Esophagus squamous epithelium (tissue), 5 donors: ENCODE data around the gene CLECL1. TPM values are rescaled to one million over a fixed set of nuclear protein-coding genes. Genes with fewer than 3 reads are reported as not detected.

Source experiments
- DNase-seq: peaks from one replicate; lab custom pipeline; 2025; lab: John Stamatoyannopoulos, UW
- H3K27ac ChIP-seq, 4 donors: fragments of 200-600 bp; sonication (generic); one replicate each; pipeline ENCODE4 v1.5.1; 2016 to 2019; ENCODE audit warnings: mild to moderate bottlenecking in 1 of 4
- H3K27me3 ChIP-seq, 4 donors: fragments of 200-600 bp; sonication (generic); 1 replicate in 3 of 4; 2 replicates in 1 of 4; pipeline versions ENCODE4 v1.5.1 to v1.6.0; 2017 to 2021; ENCODE audit warnings: antibody characterized with exemption in 1 of 4
- H3K36me3 ChIP-seq, 3 donors: fragments of 200-600 bp; sonication (generic); one replicate each; pipeline ENCODE4 v1.5.1; 2016 to 2019
- H3K4me1 ChIP-seq, 3 donors: fragments of 200-600 bp; sonication (generic); one replicate each; pipeline ENCODE4 v1.5.1; 2017 to 2019
- H3K4me3 ChIP-seq, 4 donors: fragments of 200-600 bp; sonication (generic); 1 replicate in 3 of 4; 2 replicates in 1 of 4; pipeline ENCODE4 v1.5.1; 2016 to 2019; ENCODE audit warnings: mild to moderate bottlenecking in 2 of 4, moderate library complexity in 1 of 4
- H3K9me3 ChIP-seq, 3 donors: fragments of 200-600 bp; sonication (generic); one replicate each; pipeline ENCODE4 v1.5.1; 2016 to 2019
- CTCF ChIP-seq, 6 experiments: fragments of 450-650 bp in 4 of 6; fragments of 200-600 bp in 2 of 6; sonication (generic) in 2 of 6; IDR thresholded peaks; one replicate each; pipeline ENCODE4 v1.5.1; 2016 to 2019; ENCODE audit warnings: antibody characterized with exemption in 6 of 6, mild to moderate bottlenecking in 4 of 6, moderate library complexity in 4 of 6
- POLR2A ChIP-seq, 4 donors: fragments of 450-650 bp; IDR thresholded peaks; one replicate each; pipeline ENCODE4 v1.6.1; 2017; ENCODE audit warnings: antibody characterized with exemption in 4 of 4, mild to moderate bottlenecking in 4 of 4, moderate library complexity in 3 of 4
- WGBS, 2 donors: methylation state at CpG; one replicate each; pipeline ENCODE4 v1.1.5; 2018; 5-methylcytosine and 5-hydroxymethylcytosine counted together
- intact Hi-C: fragments of 100-400 bp; cut with DNase I; formaldehyde crosslinking; loops from one replicate; pipeline ENCODE4 v1.15.0; 2022
- total RNA-seq, 4 donors: library from RNA; depleted of rRNA; stranded (reverse); fragments of >200 nt; gene quantifications; one replicate each; pipeline ENCODE4 v1.1.0, GENCODE V29; 2016
- donor health status: DM: yes; HTN: yes; CAD: no.

CLECL1 gene
- total RNA-seq = 1 to 10 TPM in 1 of 4 donors, not detected in 3; 1.1 TPM

GRCh38 chr12:9732921-9733461, at the start of gene CLECL1:
TSS of gene CLECL1 (minus strand) at chr12:9733097.
- no peaks in the 10 kb centered on the region for H3K36me3 ChIP-seq
- TF ChIP-seq POLR2A (IDR thresholded peaks at IDR 0.05) = no peak
- no peak for TF ChIP-seq CTCF (IDR thresholded peaks at IDR 0.05)
- H3K27ac ChIP-seq = peak within 1 kb of the TSS in 1 of 4 donors; percentile 17
- no peaks in the 10 kb centered on the region for H3K27me3 ChIP-seq
- peaks cover 0 to 10% (median 0%) of the 10 kb centered on the region in 3 donors for H3K4me1 ChIP-seq
- DNase-seq = no peak
- intact Hi-C loops = no loop called here
- 67 to 78% methylated on average over 8 of the region's 8 CpGs for WGBS, 2 donors
- no peak within 1 kb of the TSS for H3K4me3 ChIP-seq
- no peaks in the 10 kb centered on the region for H3K9me3 ChIP-seq

GRCh38 chr12:9781360-9781759, 48.5 kb upstream of the CLECL1 start:
- no peaks in the 10 kb centered on the region for H3K9me3 ChIP-seq
- TF ChIP-seq CTCF (IDR thresholded peaks at IDR 0.05) (no peak), POLR2A (IDR thresholded peaks at IDR 0.05) (no peak)
- H3K4me1 ChIP-seq = peaks cover 0 to 9% (median 0%) of the 10 kb centered on the region in 3 donors
- H3K27me3 ChIP-seq = no peaks in the 10 kb centered on the region
- intact Hi-C loops = no loop called here
- WGBS, 2 donors = 75 to 79% methylated on average over 2 of the region's 2 CpGs
- no peak overlapping the region for H3K4me3 ChIP-seq
- DNase-seq = no peak
- no peaks in the 10 kb centered on the region for H3K36me3 ChIP-seq
- H3K27ac ChIP-seq = no peak overlapping the region

- Histone ChIP-seq H3K9me3 (no peaks in the 10 kb centered on the region), H3K36me3 (no peaks in the 10 kb centered on the region), H3K4me3 (no peak overlapping the region), H3K4me1 (peaks cover 0 to 30% (median 15%) of the 10 kb centered on the region in 3 donors), H3K27me3 (no peaks in the 10 kb centered on the region), H3K27ac (no peak overlapping the region)
- no peak for TF ChIP-seq POLR2A (IDR thresholded peaks at IDR 0.05)
- TF ChIP-seq CTCF (IDR thresholded peaks at IDR 0.05) = no peak
- no peak for DNase-seq
- WGBS, 2 donors = 66 to 73% methylated on average over 4 of the region's 4 CpGs
- intact Hi-C loops = no loop called here
Measured at GRCh38 chr12:9779209-9779608, 46.3 kb upstream of the CLECL1 start.

- Histone ChIP-seq H3K36me3 (no peaks in the 10 kb centered on the region), H3K4me3 (no peak overlapping the region), H3K4me1 (peaks cover 0 to 35% (median 16%) of the 10 kb centered on the region in 3 donors), H3K27me3 (no peaks in the 10 kb centered on the region), H3K9me3 (no peaks in the 10 kb centered on the region), H3K27ac (no peak overlapping the region)
- no peak for DNase-seq
- TF ChIP-seq CTCF (IDR thresholded peaks at IDR 0.05) (no peak), POLR2A (IDR thresholded peaks at IDR 0.05) (no peak)
- WGBS, 2 donors = 68 to 73% methylated on average over 3 of the region's 3 CpGs
- intact Hi-C loops = no loop called here
Measured at GRCh38 chr12:9776781-9777180, 43.9 kb upstream of the CLECL1 start.

- H3K9me3 ChIP-seq = no peaks in the 10 kb centered on the region
- H3K4me1 ChIP-seq = peaks cover 0 to 35% (median 16%) of the 10 kb centered on the region in 3 donors
- intact Hi-C loops = no loop called here
- H3K4me3 ChIP-seq = no peak overlapping the region
- H3K36me3 ChIP-seq = no peaks in the 10 kb centered on the region
- H3K27me3 ChIP-seq = no peaks in the 10 kb centered on the region
- TF ChIP-seq POLR2A (IDR thresholded peaks at IDR 0.05) = no peak
- no peak for TF ChIP-seq CTCF (IDR thresholded peaks at IDR 0.05)
- no peak overlapping the region for H3K27ac ChIP-seq
- 64 to 73% methylated on average over 2 of the region's 2 CpGs for WGBS, 2 donors
- DNase-seq = no peak
Measured at GRCh38 chr12:9773216-9773877, 40.5 kb upstream of the CLECL1 start.
